Measurements from ENCODE around the gene LHFPL6.

Gene LHFPL6

GRCh38 chr13:39377699-39378098 lies 225.3 kb downstream of the LHFPL6 start:
- Histone ChIP-seq H3F3A (ENCODE audit: insufficient read depth, low read length) (no peaks in the 10 kb centered on the region), H2AFZ (ENCODE audit: low read length) (no peak overlapping the region), H3K36me3 (replicated peaks; ENCODE audit: insufficient read depth, low read length) (no peaks in the 10 kb centered on the region), H3K9ac (ENCODE audit: low read length) (no peak overlapping the region), H3K27ac (ENCODE audit: low read length) (no peak overlapping the region), H3K9me2 (replicated peaks; ENCODE audit: insufficient read depth, low read length) (no peaks in the 10 kb centered on the region), H3K4me3 (ENCODE audit: low read length) (no peak overlapping the region), H3K4me1 (ENCODE audit: low read length) (no peaks in the 10 kb centered on the region), H4K20me1 (ENCODE audit: insufficient read depth, low read length) (no peaks in the 10 kb centered on the region), H3K4me2 (ENCODE audit: low read depth, low read length) (no peak overlapping the region), H3K79me2 (ENCODE audit: low read length) (no peaks in the 10 kb centered on the region), H3K27me3 (replicated peaks; ENCODE audit: insufficient read depth, low read length) (no peaks in the 10 kb centered on the region), H3K9me3 (replicated peaks; ENCODE audit: insufficient read depth, low read length) (no peaks in the 10 kb centered on the region)
- TF ChIP-seq CTCF (IDR thresholded peaks at IDR 0.05; ENCODE audit: low read length) (no peak), EZH2 (optimal IDR thresholded peaks at IDR 0.05; ENCODE audit: low read depth, low read length) (no peak), EZH2phosphoT487 (IDR thresholded peaks at IDR 0.05; ENCODE audit: low read length) (no peak)
- no peak for DNase-seq

DNA sequence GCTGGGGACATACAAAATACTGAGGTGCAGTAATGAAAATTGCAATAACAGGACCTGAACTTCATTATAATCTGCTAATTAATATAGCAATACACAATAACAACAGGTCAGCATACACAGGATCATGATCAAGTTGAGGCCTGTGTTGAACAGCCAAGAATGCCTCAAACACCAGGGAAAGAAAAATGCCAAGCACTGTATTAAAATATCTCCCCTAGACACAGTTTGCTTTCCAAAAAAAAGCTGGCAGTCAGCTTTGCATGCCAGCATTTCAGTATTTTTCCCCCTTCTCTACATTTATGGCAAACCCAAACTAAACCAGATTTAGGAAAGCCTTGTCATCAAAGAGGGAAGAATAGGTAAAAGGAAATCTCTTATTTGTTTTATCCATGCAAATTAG lies 226.9 kb downstream of the LHFPL6 start:
- Histone ChIP-seq H3K36me3 (replicated peaks; ENCODE audit: insufficient read depth, low read length) (no peaks in the 10 kb centered on the region), H3K4me2 (ENCODE audit: low read depth, low read length) (no peak overlapping the region), H3K9ac (ENCODE audit: low read length) (no peak overlapping the region), H3K27me3 (replicated peaks; ENCODE audit: insufficient read depth, low read length) (no peaks in the 10 kb centered on the region), H3K9me2 (replicated peaks; ENCODE audit: insufficient read depth, low read length) (no peaks in the 10 kb centered on the region), H3F3A (ENCODE audit: insufficient read depth, low read length) (no peaks in the 10 kb centered on the region), H4K20me1 (ENCODE audit: insufficient read depth, low read length) (no peaks in the 10 kb centered on the region), H2AFZ (ENCODE audit: low read length) (no peak overlapping the region), H3K9me3 (replicated peaks; ENCODE audit: insufficient read depth, low read length) (no peaks in the 10 kb centered on the region), H3K27ac (ENCODE audit: low read length) (no peak overlapping the region), H3K79me2 (ENCODE audit: low read length) (no peaks in the 10 kb centered on the region), H3K4me1 (ENCODE audit: low read length) (no peaks in the 10 kb centered on the region), H3K4me3 (ENCODE audit: low read length) (no peak overlapping the region)
- TF ChIP-seq CTCF (IDR thresholded peaks at IDR 0.05; ENCODE audit: low read length) (no peak), EZH2 (optimal IDR thresholded peaks at IDR 0.05; ENCODE audit: low read depth, low read length) (no peak), EZH2phosphoT487 (IDR thresholded peaks at IDR 0.05; ENCODE audit: low read length) (no peak)
- DNase-seq: no peak

GRCh38 chr13:39375601-39376000 lies 227.4 kb downstream of the LHFPL6 start:
- Histone ChIP-seq H3K9me2 (replicated peaks; ENCODE audit: insufficient read depth, low read length) (no peaks in the 10 kb centered on the region), H3K79me2 (ENCODE audit: low read length) (no peaks in the 10 kb centered on the region), H3K4me2 (ENCODE audit: low read depth, low read length) (no peak overlapping the region), H3K9ac (ENCODE audit: low read length) (no peak overlapping the region), H3K4me1 (ENCODE audit: low read length) (no peaks in the 10 kb centered on the region), H3K36me3 (replicated peaks; ENCODE audit: insufficient read depth, low read length) (no peaks in the 10 kb centered on the region), H3K9me3 (replicated peaks; ENCODE audit: insufficient read depth, low read length) (no peaks in the 10 kb centered on the region), H3K27me3 (replicated peaks; ENCODE audit: insufficient read depth, low read length) (no peaks in the 10 kb centered on the region), H3K27ac (ENCODE audit: low read length) (no peak overlapping the region), H2AFZ (ENCODE audit: low read length) (no peak overlapping the region), H3F3A (ENCODE audit: insufficient read depth, low read length) (no peaks in the 10 kb centered on the region), H4K20me1 (ENCODE audit: insufficient read depth, low read length) (no peaks in the 10 kb centered on the region), H3K4me3 (ENCODE audit: low read length) (no peak overlapping the region)
- no peak for TF ChIP-seq CTCF (IDR thresholded peaks at IDR 0.05; ENCODE audit: low read length)
- no peak for TF ChIP-seq EZH2phosphoT487 (IDR thresholded peaks at IDR 0.05; ENCODE audit: low read length)
- no peak for TF ChIP-seq EZH2 (optimal IDR thresholded peaks at IDR 0.05; ENCODE audit: low read depth, low read length)
- DNase-seq: no peak

Data from MM.1S (cell line).